K562 (cell line): ENCODE data around the gene YPEL2. TPM values are rescaled to one million over a fixed set of nuclear protein-coding genes. Genes with fewer than 3 reads are reported as not detected.

Source experiments
- ATAC-seq: fragments of 200-7000 bp; cut with Tn5 transposase; 3 replicates; pipeline ENCODE4 v1.9.1; 2020; ENCODE audit warnings: moderate library complexity
- BruUV-seq: library from RNA; stranded (reverse); fragments of 400-500 nt; replicated peaks from 2 replicates; lab custom pipeline; 2021; lab: Mats Ljungman, UMichigan
- CTCF ChIA-PET: fragments of 300-600 bp; formaldehyde crosslinking; extraction: SDS; loops from one replicate; lab custom pipeline; 2021; ENCODE audit warnings: low intra/inter-chr PET ratio; lab: Yijun Ruan, JAX
- POLR2A ChIA-PET: fragments of 300-600, 350-650 bp; sonication (Branson Sonifier 250); formaldehyde crosslinking; extraction: SDS; loops from one replicate; lab custom pipeline; 2021; ENCODE audit warnings: antibody characterized with exemption, inconsistent platforms; lab: Yijun Ruan, JAX
- DNase-seq, 4 experiments: peaks; one replicate each; pipeline versions ENCODE4 v3.0.0 to v3.0.0-alpha.2; 2011 to 2018; ENCODE audit warnings: low spot score in 3 of 4, mixed read lengths in 3 of 4; ENCODE audit errors: extremely low read depth in 1 of 4
- FAIRE-seq: peaks from 2 replicates; lab custom pipeline; 2011; peaks lifted over from hg19 to GRCh38; lab: Jason Lieb, UNC
- H2AFZ ChIP-seq: 2 replicates; pipeline ENCODE4 v1.6.0; 2011; ENCODE audit warnings: low read depth, low read length, control low read depth, inconsistent platforms
- H3K27ac ChIP-seq: fragments of 200-600 bp; 3 replicates; pipeline ENCODE4 v1.8.0; 2011; ENCODE audit warnings: low read depth, mild to moderate bottlenecking, control low read depth, inconsistent platforms, low read length, moderate library complexity, mixed read lengths; ENCODE audit errors: extremely low read depth
- H3K27me3 ChIP-seq, 2 experiments: fragments of 300-600 bp in 1 of 2; 2 replicates in 1 of 2; 3 replicates in 1 of 2; pipeline versions ENCODE4 v1.6.0 to v1.8.0; 2011; ENCODE audit warnings: inconsistent platforms in 2 of 2, low read length in 2 of 2, mild to moderate bottlenecking in 1 of 2, mixed read lengths in 1 of 2, moderate library complexity in 1 of 2; ENCODE audit not compliant: control insufficient read depth in 2 of 2, insufficient read depth in 2 of 2
- H3K36me3 ChIP-seq: fragments of 300-600 bp; 3 replicates; pipeline ENCODE4 v1.8.0; 2011; ENCODE audit warnings: mild to moderate bottlenecking, low read length, inconsistent platforms; ENCODE audit not compliant: control insufficient read depth, insufficient read depth
- H3K4me1 ChIP-seq, 2 experiments: fragments of 200-600 bp in 1 of 2; replicated peaks in 1 of 2; 2 replicates in 1 of 2; 3 replicates in 1 of 2; pipeline versions ENCODE4 v1.5.1 to v1.8.0; 2011; ENCODE audit warnings: inconsistent platforms in 2 of 2, low read length in 2 of 2, mild to moderate bottlenecking in 1 of 2, mixed read lengths in 1 of 2, moderate library complexity in 1 of 2; ENCODE audit not compliant: control insufficient read depth in 2 of 2, insufficient read depth in 2 of 2
- H3K4me2 ChIP-seq: 2 replicates; pipeline ENCODE4 v1.6.1; 2011; ENCODE audit warnings: low read length, control low read depth, inconsistent platforms, mixed read lengths; ENCODE audit not compliant: insufficient read depth
- H3K4me3 ChIP-seq: fragments of 200-600 bp; sonication (generic), shearing (Covaris generic); 2 replicates; pipeline ENCODE4 v1.5.1; 2016; ENCODE audit warnings: control low read depth, inconsistent platforms
- H3K79me2 ChIP-seq: fragments of 200-600 bp; 3 replicates; pipeline ENCODE4 v1.8.0; 2011; ENCODE audit warnings: low read length, inconsistent platforms; ENCODE audit not compliant: control insufficient read depth, insufficient read depth
- H3K9ac ChIP-seq, 2 experiments: 2 replicates each; pipeline versions ENCODE4 v1.6.0 to v1.6.1; 2011; ENCODE audit warnings: low read depth in 2 of 2, low read length in 2 of 2, control low read depth in 1 of 2, inconsistent platforms in 1 of 2, mild to moderate bottlenecking in 1 of 2, mixed read lengths in 1 of 2; ENCODE audit not compliant: insufficient read depth in 1 of 2
- H3K9me1 ChIP-seq: one replicate; pipeline ENCODE4 v1.6.0; 2011; ENCODE audit warnings: inconsistent platforms, mild to moderate bottlenecking, low read length, moderate library complexity; ENCODE audit not compliant: control insufficient read depth, insufficient read depth
- H3K9me3 ChIP-seq: replicated peaks from 2 replicates; pipeline ENCODE4 v1.5.1; 2011; ENCODE audit warnings: low read depth, low read length, inconsistent platforms; ENCODE audit not compliant: control insufficient read depth, insufficient read depth
- H4K20me1 ChIP-seq: replicated peaks from 2 replicates; pipeline ENCODE4 v1.6.1; 2011; ENCODE audit warnings: low read length, inconsistent platforms, mixed read lengths; ENCODE audit not compliant: control insufficient read depth, insufficient read depth
- HLTF ChIP-seq: fragments of 450-650 bp; IDR thresholded peaks from 2 replicates; pipeline ENCODE4 v1.6.1; 2016
- KLF1 ChIP-seq: fragments of 450-650 bp; IDR thresholded peaks from 2 replicates; pipeline ENCODE4 v1.6.1; 2016; ENCODE audit warnings: missing genetic modification characterization, missing compliant biosample characterization
- WGBS: fragments of 100-300 bp; shearing (Covaris generic); methylation state at CpG from one replicate; pipeline ENCODE4 v1.1.6; 2016; ENCODE audit warnings: low coverage, mixed read lengths; ENCODE audit not compliant: insufficient coverage; ENCODE audit errors: missing lambda C conversion rate; 5-methylcytosine and 5-hydroxymethylcytosine counted together
- in situ Hi-C: fragments of 300-500 bp; cut with MboI; formaldehyde crosslinking; loops from 4 replicates; pipeline ENCODE4 v1.15.0; 2018; ENCODE audit warnings: inconsistent platforms, mixed read lengths
- intact Hi-C: fragments of 100-400 bp; cut with micrococcal nuclease; formaldehyde crosslinking; loops from 2 replicates; pipeline ENCODE4 v1.14.2; 2022
- polyA plus RNA-seq, 8 experiments: library from polyadenylated mRNA; depleted of rRNA in 4 of 8; stranded (reverse) in 5 of 8; unstranded in 3 of 8; fragments of >200 nt; fragmentation: Nextera tagmentation in 2 of 8; fragmentation: Illumina TruSeq in 1 of 8; extraction: Ambion mirVana in 2 of 8; extraction: Trizol in 1 of 8; gene quantifications; 2 replicates each; pipeline versions ENCODE4 v1.2.1 to v1.2.3, GENCODE V29; 2011 to 2014; ENCODE audit warnings: inconsistent platforms in 1 of 8, missing spikeins in 1 of 8
- total RNA-seq, 7 experiments: library from RNA; depleted of rRNA in 6 of 7; stranded (reverse); fragments of >200 nt in 6 of 7; fragmentation: Illumina TruSeq in 2 of 7; extraction: Trizol in 2 of 7; gene quantifications; 2 replicates each; pipeline versions ENCODE4 v1.2.1 to v1.2.3, GENCODE V29; 2011 to 2021; ENCODE audit warnings: low replicate concordance in 1 of 7
- TF ChIP-seq, protein P1 (sequence below): fragments of 450-650 bp; formaldehyde crosslinking; IDR thresholded peaks from 2 replicates; pipeline ENCODE4 v1.4.0; 2020; ENCODE audit warnings: mild to moderate bottlenecking, moderate library complexity
- TF ChIP-seq, protein P2 (sequence below), 2 experiments: fragments of 450-650 bp in 1 of 2; sonication (generic) in 1 of 2; formaldehyde crosslinking in 1 of 2; IDR thresholded peaks in 1 of 2; conservative IDR thresholded peaks in 1 of 2; 2 replicates each; pipeline versions ENCODE4 v1.6.1 to v1.8.1; 2016 to 2023; ENCODE audit warnings: mild to moderate bottlenecking in 2 of 2, moderate library complexity in 2 of 2, inconsistent platforms in 1 of 2, missing genetic modification reagents in 1 of 2

YPEL2 gene
- total and polyA plus RNA-seq, 9 of the 15 experiments (the other 6 are each of a cell fraction or from before 2014, with no cell fraction given): 0.11 to 2.4 (median 0.47) TPM

DNA sequence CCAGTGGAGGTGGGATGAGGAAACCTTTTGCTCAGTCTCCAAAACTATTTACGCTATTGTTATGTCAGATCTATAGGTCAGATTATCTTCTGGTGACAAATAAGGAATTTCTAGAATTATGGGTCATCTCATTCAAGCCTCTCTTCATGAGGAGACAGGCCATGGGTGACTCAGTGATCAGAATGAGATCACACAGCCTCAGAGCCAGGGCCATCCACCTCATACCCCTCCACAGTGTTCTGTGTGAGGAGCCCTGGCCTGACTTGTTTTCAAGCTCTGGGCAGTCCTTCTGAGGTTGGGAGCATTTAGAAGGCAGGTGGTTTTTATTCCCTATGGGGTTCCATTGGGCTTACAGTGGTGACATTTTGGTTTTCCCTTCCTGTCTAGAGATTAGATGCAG is 26.5 kb downstream of the YPEL2 start:
- H3K9ac ChIP-seq: no peak overlapping the region
- BruUV-seq: no TSS peak
- no peaks in the 10 kb centered on the region for H3K79me2 ChIP-seq
- no peaks in the 10 kb centered on the region for H3K36me3 ChIP-seq
- H3K27me3 ChIP-seq: peaks cover 8 to 23% of the 10 kb centered on the region in 2 experiments; a peak in 4 of 5 replicates
- no peak for FAIRE-seq
- in situ Hi-C loops: no loop called here
- intact Hi-C loops: no loop called here
- no peak overlapping the region for H3K4me2 ChIP-seq
- no peak for ATAC-seq
- no peak overlapping the region for H2AFZ ChIP-seq
- TF ChIP-seq, protein P1, sequence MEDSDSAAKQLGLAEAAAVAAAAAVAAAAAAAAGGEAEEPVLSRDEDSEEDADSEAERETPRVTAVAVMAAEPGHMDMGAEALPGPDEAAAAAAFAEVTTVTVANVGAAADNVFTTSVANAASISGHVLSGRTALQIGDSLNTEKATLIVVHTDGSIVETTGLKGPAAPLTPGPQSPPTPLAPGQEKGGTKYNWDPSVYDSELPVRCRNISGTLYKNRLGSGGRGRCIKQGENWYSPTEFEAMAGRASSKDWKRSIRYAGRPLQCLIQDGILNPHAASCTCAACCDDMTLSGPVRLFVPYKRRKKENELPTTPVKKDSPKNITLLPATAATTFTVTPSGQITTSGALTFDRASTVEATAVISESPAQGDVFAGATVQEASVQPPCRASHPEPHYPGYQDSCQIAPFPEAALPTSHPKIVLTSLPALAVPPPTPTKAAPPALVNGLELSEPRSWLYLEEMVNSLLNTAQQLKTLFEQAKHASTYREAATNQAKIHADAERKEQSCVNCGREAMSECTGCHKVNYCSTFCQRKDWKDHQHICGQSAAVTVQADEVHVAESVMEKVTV (CRISPR knock-in tag): no peak
- TF ChIP-seq KLF1 (no peak), HLTF (no peak)
- TF ChIP-seq, protein P2, sequence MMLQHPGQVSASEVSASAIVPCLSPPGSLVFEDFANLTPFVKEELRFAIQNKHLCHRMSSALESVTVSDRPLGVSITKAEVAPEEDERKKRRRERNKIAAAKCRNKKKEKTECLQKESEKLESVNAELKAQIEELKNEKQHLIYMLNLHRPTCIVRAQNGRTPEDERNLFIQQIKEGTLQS (IDR thresholded peaks at IDR 0.05): peak; percentile 35; the same call in 1 of the 2 replicates
- TF ChIP-seq, protein P2 (CRISPR knock-in tag; conservative IDR thresholded peaks at IDR 0.05): no peak
- 36% methylated on average over 1 of the region's 1 CpG for WGBS
- no peak overlapping the region for H3K4me3 ChIP-seq
- ChIA-PET CTCF (no interaction called here), POLR2A (no interaction called here)
- H3K9me3 ChIP-seq: no peaks in the 10 kb centered on the region
- peaks cover 15% of the 10 kb centered on the region; the same call in 1 of the 2 replicates for H4K20me1 ChIP-seq
- no peak for DNase-seq
- no peaks in the 10 kb centered on the region for H3K9me1 ChIP-seq
- no peak overlapping the region for H3K27ac ChIP-seq
- H3K4me1 ChIP-seq: no peaks in the 10 kb centered on the region
